Karpas-422 (cell line): Measurements from ENCODE around the gene ZNF488. TPM values are rescaled to one million over a fixed set of nuclear protein-coding genes. Genes with fewer than 3 reads are reported as not detected.
"Not testable (repeated sequence)": the region's sequence is repeated elsewhere in the genome, so short reads cannot be mapped to it uniquely, and the experiment has no call there.

Experiments
- DNase-seq: peaks from one replicate; pipeline ENCODE4 v3.0.0-alpha.2; 2015
- H2AFZ ChIP-seq: fragments of 200-600 bp; sonication (generic); 2 replicates; pipeline ENCODE4 v1.6.1; 2014; ENCODE audit warnings: antibody characterized with exemption, low read length, mixed read lengths
- H3K27ac ChIP-seq: fragments of 200-600 bp; sonication (generic); 2 replicates; pipeline ENCODE4 v1.5.1; 2014; ENCODE audit warnings: mild to moderate bottlenecking, low read length, moderate library complexity
- H3K27me3 ChIP-seq: fragments of 200-600 bp; sonication (generic); 2 replicates; pipeline ENCODE4 v1.6.1; 2014; ENCODE audit warnings: low read length, mixed read lengths
- H3K36me3 ChIP-seq: fragments of 200-600 bp; sonication (generic); 2 replicates; pipeline ENCODE4 v1.6.1; 2014; ENCODE audit warnings: low read length, mixed read lengths; ENCODE audit not compliant: insufficient read depth
- H3K4me1 ChIP-seq: fragments of 200-600 bp; sonication (generic); 2 replicates; pipeline ENCODE4 v1.6.1; 2014; ENCODE audit warnings: mild to moderate bottlenecking, low read length, mixed read lengths
- H3K4me2 ChIP-seq: fragments of 200-600 bp; sonication (generic); 2 replicates; pipeline ENCODE4 v1.6.1; 2014; ENCODE audit warnings: low read length, low read depth, mild to moderate bottlenecking; ENCODE audit not compliant: poor library complexity, severe bottlenecking
- H3K4me3 ChIP-seq: fragments of 200-600 bp; sonication (generic); 2 replicates; pipeline ENCODE4 v1.5.1; 2014; ENCODE audit warnings: mild to moderate bottlenecking, antibody characterized with exemption, low read length, mixed read lengths
- H3K79me2 ChIP-seq: fragments of 200-600 bp; sonication (generic); 2 replicates; pipeline ENCODE4 v1.6.1; 2014; ENCODE audit warnings: mild to moderate bottlenecking, low read length, mixed read lengths
- H3K9ac ChIP-seq: fragments of 200-600 bp; sonication (generic); 2 replicates; pipeline ENCODE4 v1.6.0; 2014; ENCODE audit warnings: low read length
- H3K9me2 ChIP-seq: fragments of 200-600 bp; sonication (generic), shearing (Covaris generic); replicated peaks from 2 replicates; pipeline ENCODE4 v1.6.0; 2014; ENCODE audit warnings: mild to moderate bottlenecking, low read length, moderate library complexity; ENCODE audit not compliant: insufficient read depth
- H3K9me3 ChIP-seq: fragments of 300-700, 200-600 bp; sonication (generic); 2 replicates; pipeline ENCODE4 v1.6.1; 2014; ENCODE audit warnings: low read length, mixed read lengths
- H4K20me1 ChIP-seq: fragments of 200-600 bp; sonication (generic); 2 replicates; pipeline ENCODE4 v1.6.1; 2014; ENCODE audit warnings: mild to moderate bottlenecking, antibody characterized with exemption, low read length, low read depth; ENCODE audit not compliant: insufficient read depth
- total RNA-seq: library from RNA; depleted of rRNA; stranded (reverse); fragments of >200 nt; shearing (Covaris generic); gene quantifications from 2 replicates; pipeline ENCODE4 v1.2.3, GENCODE V29; 2014; ENCODE audit warnings: low replicate concordance

ZNF488 gene
- total RNA-seq, 1 experiment from 2014 or later, result not detected

GRCh38 chr10:47400786-47401185, 16.7 kb upstream of the ZNF488 start:
- Histone ChIP-seq H2AFZ (no peak overlapping the region), H3K27ac (no peak overlapping the region), H3K36me3 (no peaks in the 10 kb centered on the region), H3K4me2 (no peak overlapping the region), H3K9me3 (no peaks in the 10 kb centered on the region), H4K20me1 (no peaks in the 10 kb centered on the region), H3K27me3 (no peaks in the 10 kb centered on the region), H3K4me1 (no peaks in the 10 kb centered on the region), H3K4me3 (no peak overlapping the region), H3K79me2 (no peaks in the 10 kb centered on the region), H3K9ac (no peak overlapping the region), H3K9me2 (no peaks in the 10 kb centered on the region)
- DNase-seq, result no peak

GRCh38 chr10:47400251-47400650, 16.2 kb upstream of the ZNF488 start:
- H3K9ac ChIP-seq, result no peak overlapping the region
- no peak for DNase-seq
- no peak overlapping the region for H3K27ac ChIP-seq
- H3K79me2 ChIP-seq, result no peaks in the 10 kb centered on the region
- H3K4me1 ChIP-seq, result no peaks in the 10 kb centered on the region
- no peaks in the 10 kb centered on the region for H4K20me1 ChIP-seq
- H3K27me3 ChIP-seq, result no peaks in the 10 kb centered on the region
- H2AFZ ChIP-seq, result no peak overlapping the region
- H3K9me3 ChIP-seq, result no peaks in the 10 kb centered on the region
- H3K4me3 ChIP-seq, result no peak overlapping the region
- no peaks in the 10 kb centered on the region for H3K36me3 ChIP-seq
- H3K9me2 ChIP-seq, result no peaks in the 10 kb centered on the region
- no peak overlapping the region for H3K4me2 ChIP-seq

GRCh38 chr10:47397256-47397655, 13.2 kb upstream of the ZNF488 start:
- no peak overlapping the region for H2AFZ ChIP-seq
- H3K9ac ChIP-seq, result no peak overlapping the region

GRCh38 chr10:47396311-47396717, 12.2 kb upstream of the ZNF488 start:
- DNase-seq, result no peak
- Histone ChIP-seq H2AFZ (no peak overlapping the region), H3K9me3 (no peaks in the 10 kb centered on the region), H3K4me1 (no peaks in the 10 kb centered on the region), H3K27me3 (no peaks in the 10 kb centered on the region), H3K4me2 (no peak overlapping the region), H4K20me1 (no peaks in the 10 kb centered on the region), H3K27ac (no peak overlapping the region), H3K9ac (no peak overlapping the region), H3K9me2 (no peaks in the 10 kb centered on the region), H3K4me3 (no peak overlapping the region), H3K79me2 (no peaks in the 10 kb centered on the region), H3K36me3 (no peaks in the 10 kb centered on the region)

More at GRCh38 chr10:47397256-47397655, 13.2 kb upstream of the ZNF488 start:
- no peaks in the 10 kb centered on the region for H3K36me3 ChIP-seq
- H3K79me2 ChIP-seq, result no peaks in the 10 kb centered on the region
- H3K4me1 ChIP-seq, result no peaks in the 10 kb centered on the region
- H3K9me3 ChIP-seq, result no peaks in the 10 kb centered on the region
- H3K27me3 ChIP-seq, result no peaks in the 10 kb centered on the region
- no peaks in the 10 kb centered on the region for H3K9me2 ChIP-seq
- no peak overlapping the region for H3K4me2 ChIP-seq
- DNase-seq, result no peak
- H4K20me1 ChIP-seq, result no peaks in the 10 kb centered on the region
- no peak overlapping the region for H3K4me3 ChIP-seq
- no peak overlapping the region for H3K27ac ChIP-seq

- Histone ChIP-seq H2AFZ (no peak overlapping the region), H3K4me1 (peaks cover 5% of the 10 kb centered on the region), H3K4me2 (no peak overlapping the region), H3K36me3 (no peaks in the 10 kb centered on the region), H3K79me2 (no peaks in the 10 kb centered on the region), H3K9ac (no peak overlapping the region), H3K4me3 (no peak overlapping the region), H3K9me3 (no peaks in the 10 kb centered on the region), H4K20me1 (no peaks in the 10 kb centered on the region), H3K27me3 (no peaks in the 10 kb centered on the region), H3K27ac (no peak overlapping the region), H3K9me2 (no peaks in the 10 kb centered on the region)
- no peak for DNase-seq
Measured at GRCh38 chr10:47389619-47390018, 5.5 kb upstream of the ZNF488 start.

GRCh38 chr10:47388879-47389278, 4.8 kb upstream of the ZNF488 start:
- H3K4me2 ChIP-seq, result no peak overlapping the region
- no peak overlapping the region for H3K9ac ChIP-seq
- no peaks in the 10 kb centered on the region for H3K79me2 ChIP-seq
- no peaks in the 10 kb centered on the region for H3K9me3 ChIP-seq
- no peaks in the 10 kb centered on the region for H3K9me2 ChIP-seq
- H4K20me1 ChIP-seq, result no peaks in the 10 kb centered on the region
- H2AFZ ChIP-seq, result no peak overlapping the region
- peaks cover 10% of the 10 kb centered on the region for H3K4me1 ChIP-seq
- DNase-seq, result no peak
- H3K4me3 ChIP-seq, result no peak overlapping the region
- no peaks in the 10 kb centered on the region for H3K36me3 ChIP-seq
- H3K27me3 ChIP-seq, result no peaks in the 10 kb centered on the region
- no peak overlapping the region for H3K27ac ChIP-seq

GRCh38 chr10:47386104-47386503, 2.0 kb upstream of the ZNF488 start:
- H3K9me3 ChIP-seq, DNase-seq, H3K4me3 ChIP-seq: not testable (repeated sequence)

GRCh38 chr10:47383261-47384147, 589 bp downstream of the ZNF488 start:
- Histone ChIP-seq H3K27ac (no peak overlapping the region), H3K27me3 (peaks cover 2% of the 10 kb centered on the region; the same call in 1 of the 2 replicates), H3K79me2 (no peaks in the 10 kb centered on the region), H3K36me3 (no peaks in the 10 kb centered on the region), H2AFZ (peak overlapping the region; percentile 93), H3K9ac (peak overlapping the region; percentile 59), H3K9me3 (no peaks in the 10 kb centered on the region), H4K20me1 (no peaks in the 10 kb centered on the region), H3K4me3 (peak overlapping the region; percentile 65), H3K4me1 (peaks cover 16% of the 10 kb centered on the region), H3K4me2 (peak overlapping the region; percentile 66), H3K9me2 (no peaks in the 10 kb centered on the region)
- no peak for DNase-seq

More at GRCh38 chr10:47386104-47386503, 2.0 kb upstream of the ZNF488 start:
- H2AFZ ChIP-seq, H3K27me3 ChIP-seq, H4K20me1 ChIP-seq, H3K79me2 ChIP-seq, H3K9ac ChIP-seq, H3K9me2 ChIP-seq, H3K36me3 ChIP-seq, H3K4me2 ChIP-seq, H3K27ac ChIP-seq: not testable (repeated sequence)
- peaks cover 16% of the 10 kb centered on the region for H3K4me1 ChIP-seq
